Vagina (tissue), 2 donors: Measurements from ENCODE around the gene DHRS4. TPM values are rescaled to one million over a fixed set of nuclear protein-coding genes. Genes with fewer than 3 reads are reported as not detected.
"Not testable (repeated sequence)": the region's sequence is repeated elsewhere in the genome, so short reads cannot be mapped to it uniquely, and the experiment has no call there.

Experiments
- DNase-seq, 2 donors: peaks; one replicate each; pipeline ENCODE4 v3.0.0-alpha.2; 2017; ENCODE audit errors: extremely low spot score in 2 of 2
- H3K27ac ChIP-seq: fragments of 200-600 bp; sonication (generic); one replicate; pipeline ENCODE4 v1.5.1; 2019
- H3K27me3 ChIP-seq: fragments of 200-600 bp; sonication (generic); one replicate; pipeline ENCODE4 v1.5.1; 2019
- H3K36me3 ChIP-seq, 2 donors: fragments of 200-600 bp; sonication (generic); one replicate each; pipeline ENCODE4 v1.5.1; 2017 to 2019
- H3K4me1 ChIP-seq: fragments of 200-600 bp; sonication (generic); one replicate; pipeline ENCODE4 v1.5.1; 2019
- H3K4me3 ChIP-seq, 2 donors: fragments of 200-600 bp; sonication (generic); 1 replicate in 1 of 2; 2 replicates in 1 of 2; pipeline ENCODE4 v1.5.1; 2016 to 2019
- H3K9me3 ChIP-seq: fragments of 200-600 bp; sonication (generic); one replicate; pipeline ENCODE4 v1.5.1; 2019
- intact Hi-C: fragments of 100-400 bp; cut with DNase I; formaldehyde crosslinking; loops from one replicate; pipeline ENCODE4 v1.15.1; 2023
- total RNA-seq: library from RNA; depleted of rRNA; stranded (reverse); fragments of >200 nt; gene quantifications from one replicate; pipeline ENCODE4 v1.2.3, GENCODE V29; 2016

The DHRS4 gene
- total RNA-seq, 1 donor from 2014 or later, result 21.4 TPM

GRCh38 chr14:23960899-23961298 lies 7.3 kb downstream of the DHRS4 start:
- H3K9me3 ChIP-seq, H3K27me3 ChIP-seq, DNase-seq, intact Hi-C loops, H3K27ac ChIP-seq, H3K4me3 ChIP-seq, H3K36me3 ChIP-seq, H3K4me1 ChIP-seq: not testable (repeated sequence)

- H3K27me3 ChIP-seq, H3K4me3 ChIP-seq, intact Hi-C loops: not testable (repeated sequence)
These were observed 8.1 kb downstream of the DHRS4 start for GRCh38 chr14:23961704-23962103.

GRCh38 chr14:23969130-23969480 lies 15.5 kb downstream of the DHRS4 start:
- H3K27ac ChIP-seq, DNase-seq, H3K27me3 ChIP-seq, H3K9me3 ChIP-seq, H3K4me1 ChIP-seq, H3K36me3 ChIP-seq, intact Hi-C loops: not testable (repeated sequence)
- H3K4me3 ChIP-seq, result peak overlapping the region in 1 of 2 donors; percentile 51

More at GRCh38 chr14:23961704-23962103, 8.1 kb downstream of the DHRS4 start:
- not testable (repeated sequence) for DNase-seq, H3K9me3 ChIP-seq, H3K36me3 ChIP-seq, H3K4me1 ChIP-seq, H3K27ac ChIP-seq

GRCh38 chr14:23969481-23970282 lies 16.1 kb downstream of the DHRS4 start:
- H3K4me1 ChIP-seq, H3K27me3 ChIP-seq, H3K36me3 ChIP-seq, intact Hi-C loops, H3K27ac ChIP-seq, DNase-seq, H3K9me3 ChIP-seq: not testable (repeated sequence)
- peak overlapping the region; percentile 39 to 51 for H3K4me3 ChIP-seq

- H3K27me3 ChIP-seq, H3K27ac ChIP-seq, H3K9me3 ChIP-seq, DNase-seq, intact Hi-C loops, H3K36me3 ChIP-seq, H3K4me1 ChIP-seq: not testable (repeated sequence)
- peak overlapping the region; percentile 39 to 51 for H3K4me3 ChIP-seq
These were observed 16.7 kb downstream of the DHRS4 start for GRCh38 chr14:23970283-23970659.

- H3K36me3 ChIP-seq, DNase-seq, H3K9me3 ChIP-seq, intact Hi-C loops, H3K4me3 ChIP-seq, H3K27me3 ChIP-seq, H3K27ac ChIP-seq, H3K4me1 ChIP-seq: not testable (repeated sequence)
These were observed 19.6 kb downstream of the DHRS4 start for GRCh38 chr14:23973178-23973577.

- not testable (repeated sequence) for H3K27ac ChIP-seq, DNase-seq, H3K4me3 ChIP-seq, H3K36me3 ChIP-seq, H3K27me3 ChIP-seq, H3K9me3 ChIP-seq, H3K4me1 ChIP-seq
- intact Hi-C loops, result loop anchor here (2.0 kb wide), 1 partner anchor 41 kb away; no protein-coding TSS in a partner anchor
These were observed 20.5 kb downstream of the DHRS4 start for GRCh38 chr14:23974041-23974440.

- H3K4me1 ChIP-seq, H3K36me3 ChIP-seq, H3K9me3 ChIP-seq, intact Hi-C loops, DNase-seq, H3K27me3 ChIP-seq, H3K27ac ChIP-seq, H3K4me3 ChIP-seq: not testable (repeated sequence)
These were observed 23.6 kb downstream of the DHRS4 start for GRCh38 chr14:23977208-23977607.

GRCh38 chr14:23981951-23982813 lies 28.6 kb downstream of the DHRS4 start:
- H3K4me1 ChIP-seq, result peaks cover 19% of the 10 kb centered on the region
- DNase-seq, H3K27ac ChIP-seq, H3K36me3 ChIP-seq, intact Hi-C loops, H3K9me3 ChIP-seq, H3K27me3 ChIP-seq, H3K4me3 ChIP-seq: not testable (repeated sequence)
